Left renal pelvis (tissue), 4 donors: ENCODE measurements around the gene CALML3. TPM values are rescaled to one million over a fixed set of nuclear protein-coding genes. Genes with fewer than 3 reads are reported as not detected.

Source experiments
- DNase-seq, 4 donors: peaks; one replicate each; pipeline ENCODE4 v3.0.0-alpha.2; 2013; ENCODE audit warnings: low read depth in 4 of 4, low spot score in 3 of 4
- polyA plus RNA-seq, 4 donors: library from polyadenylated mRNA; unstranded; fragments of 120-200 nt; gene quantifications; one replicate each; pipeline ENCODE4 v1.2.1, GENCODE V29; 2013; ENCODE audit not compliant: insufficient read length in 4 of 4

The CALML3 gene
- polyA plus RNA-seq, 4 donors: 0.11 TPM; not detected in 3

- DNase-seq: no peak
These were observed 20.4 kb upstream of the CALML3 start for GRCh38 chr10:5504146-5505072.

- no peak for DNase-seq
These were observed 18.5 kb upstream of the CALML3 start for GRCh38 chr10:5506246-5506645.

- no peak for DNase-seq
These were observed 17.8 kb upstream of the CALML3 start for GRCh38 chr10:5506751-5507648.

- DNase-seq: no peak
These were observed 17.1 kb upstream of the CALML3 start for GRCh38 chr10:5507649-5508131.

- DNase-seq: no peak
These were observed 16.6 kb upstream of the CALML3 start for GRCh38 chr10:5508161-5508604.

- DNase-seq: no peak
These were observed 16.0 kb upstream of the CALML3 start for GRCh38 chr10:5508786-5509185.

GRCh38 chr10:5509236-5509635 is 15.5 kb upstream of the CALML3 start:
- DNase-seq: no peak

GRCh38 chr10:5509691-5510090 is 15.1 kb upstream of the CALML3 start:
- DNase-seq: no peak

GRCh38 chr10:5510281-5511072 is 14.3 kb upstream of the CALML3 start:
- DNase-seq: no peak

GRCh38 chr10:5511231-5511884 is 13.4 kb upstream of the CALML3 start:
- no peak for DNase-seq

- no peak for DNase-seq
These were observed 12.9 kb upstream of the CALML3 start for GRCh38 chr10:5511885-5512280.

GRCh38 chr10:5512331-5512730 is 12.4 kb upstream of the CALML3 start:
- no peak for DNase-seq

GRCh38 chr10:5512881-5513612 is 11.7 kb upstream of the CALML3 start:
- no peak for DNase-seq

GRCh38 chr10:5514226-5514850 is 10.4 kb upstream of the CALML3 start:
- no peak for DNase-seq

GRCh38 chr10:5515948-5516761 is 8.6 kb upstream of the CALML3 start:
- DNase-seq: no peak

GRCh38 chr10:5517546-5517945 is 7.2 kb upstream of the CALML3 start:
- no peak for DNase-seq

- DNase-seq: no peak
These were observed 6.6 kb upstream of the CALML3 start for GRCh38 chr10:5518143-5518542.

- DNase-seq: no peak
These were observed 5.7 kb upstream of the CALML3 start for GRCh38 chr10:5519054-5519453.
